ENCODE results near the gene WNT6.

DNA sequence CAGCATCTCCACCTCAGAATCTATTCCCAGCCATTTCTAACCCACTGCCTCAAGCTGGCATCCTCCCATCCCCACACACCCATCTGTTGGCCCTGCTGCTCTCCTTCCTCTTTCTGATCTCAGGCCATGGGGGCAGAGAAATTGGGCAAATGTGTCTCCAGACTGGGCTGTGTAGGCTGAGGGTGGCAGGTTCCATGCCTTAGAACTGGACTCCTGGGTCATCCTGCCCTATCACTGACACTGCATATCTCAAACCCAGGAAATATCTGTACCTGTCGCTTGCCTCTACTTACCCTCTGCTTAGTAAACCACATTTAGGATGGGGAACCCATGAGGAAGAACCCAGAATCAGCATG is 22.8 kb downstream of the WNT6 start:
- TF ChIP-seq ZZZ3 (IDR thresholded peaks at IDR 0.05; ENCODE audit: control insufficient read depth, insufficient read length, low read depth): no peak
- TF ChIP-seq, protein P1, sequence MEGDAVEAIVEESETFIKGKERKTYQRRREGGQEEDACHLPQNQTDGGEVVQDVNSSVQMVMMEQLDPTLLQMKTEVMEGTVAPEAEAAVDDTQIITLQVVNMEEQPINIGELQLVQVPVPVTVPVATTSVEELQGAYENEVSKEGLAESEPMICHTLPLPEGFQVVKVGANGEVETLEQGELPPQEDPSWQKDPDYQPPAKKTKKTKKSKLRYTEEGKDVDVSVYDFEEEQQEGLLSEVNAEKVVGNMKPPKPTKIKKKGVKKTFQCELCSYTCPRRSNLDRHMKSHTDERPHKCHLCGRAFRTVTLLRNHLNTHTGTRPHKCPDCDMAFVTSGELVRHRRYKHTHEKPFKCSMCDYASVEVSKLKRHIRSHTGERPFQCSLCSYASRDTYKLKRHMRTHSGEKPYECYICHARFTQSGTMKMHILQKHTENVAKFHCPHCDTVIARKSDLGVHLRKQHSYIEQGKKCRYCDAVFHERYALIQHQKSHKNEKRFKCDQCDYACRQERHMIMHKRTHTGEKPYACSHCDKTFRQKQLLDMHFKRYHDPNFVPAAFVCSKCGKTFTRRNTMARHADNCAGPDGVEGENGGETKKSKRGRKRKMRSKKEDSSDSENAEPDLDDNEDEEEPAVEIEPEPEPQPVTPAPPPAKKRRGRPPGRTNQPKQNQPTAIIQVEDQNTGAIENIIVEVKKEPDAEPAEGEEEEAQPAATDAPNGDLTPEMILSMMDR (IDR thresholded peaks at IDR 0.05 in 2 of 3, conservative IDR thresholded peaks at IDR 0.05 in 1 of 3; ENCODE audit: control insufficient read depth in 2 of 3, extremely low read depth in 1 of 3, insufficient read depth in 1 of 3, low read depth in 3 of 3, low read length in 3 of 3): no peak
- no peak for TF ChIP-seq EZH2 (IDR thresholded peaks at IDR 0.05; ENCODE audit: borderline replicate concordance, control insufficient read depth, low read depth, low read length)
- no peak for TF ChIP-seq SREBF2 (IDR thresholded peaks at IDR 0.05; ENCODE audit: low read length)
- TF ChIP-seq SMARCA5 (IDR thresholded peaks at IDR 0.05): no peak
- TF ChIP-seq TAF1 (IDR thresholded peaks at IDR 0.05; ENCODE audit: borderline replicate concordance, low read depth, low read length): no peak
- TF ChIP-seq, protein P2, sequence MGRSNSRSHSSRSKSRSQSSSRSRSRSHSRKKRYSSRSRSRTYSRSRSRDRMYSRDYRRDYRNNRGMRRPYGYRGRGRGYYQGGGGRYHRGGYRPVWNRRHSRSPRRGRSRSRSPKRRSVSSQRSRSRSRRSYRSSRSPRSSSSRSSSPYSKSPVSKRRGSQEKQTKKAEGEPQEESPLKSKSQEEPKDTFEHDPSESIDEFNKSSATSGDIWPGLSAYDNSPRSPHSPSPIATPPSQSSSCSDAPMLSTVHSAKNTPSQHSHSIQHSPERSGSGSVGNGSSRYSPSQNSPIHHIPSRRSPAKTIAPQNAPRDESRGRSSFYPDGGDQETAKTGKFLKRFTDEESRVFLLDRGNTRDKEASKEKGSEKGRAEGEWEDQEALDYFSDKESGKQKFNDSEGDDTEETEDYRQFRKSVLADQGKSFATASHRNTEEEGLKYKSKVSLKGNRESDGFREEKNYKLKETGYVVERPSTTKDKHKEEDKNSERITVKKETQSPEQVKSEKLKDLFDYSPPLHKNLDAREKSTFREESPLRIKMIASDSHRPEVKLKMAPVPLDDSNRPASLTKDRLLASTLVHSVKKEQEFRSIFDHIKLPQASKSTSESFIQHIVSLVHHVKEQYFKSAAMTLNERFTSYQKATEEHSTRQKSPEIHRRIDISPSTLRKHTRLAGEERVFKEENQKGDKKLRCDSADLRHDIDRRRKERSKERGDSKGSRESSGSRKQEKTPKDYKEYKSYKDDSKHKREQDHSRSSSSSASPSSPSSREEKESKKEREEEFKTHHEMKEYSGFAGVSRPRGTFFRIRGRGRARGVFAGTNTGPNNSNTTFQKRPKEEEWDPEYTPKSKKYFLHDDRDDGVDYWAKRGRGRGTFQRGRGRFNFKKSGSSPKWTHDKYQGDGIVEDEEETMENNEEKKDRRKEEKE (IDR thresholded peaks at IDR 0.05): no peak
- no peak for TF ChIP-seq POLR2A (IDR thresholded peaks at IDR 0.05; ENCODE audit: low read depth, low read length)
- no peak for TF ChIP-seq GABPA (IDR thresholded peaks at IDR 0.05; ENCODE audit: low read depth)
- TF ChIP-seq SIX5 (IDR thresholded peaks at IDR 0.05; ENCODE audit: low read depth, low read length, severe bottlenecking): no peak
